ENCODE results near the gene HSD17B14.

The HSD17B14 gene

GRCh38 chr19:48819366-48819816 is 16.9 kb downstream of the HSD17B14 start:
- H3K4me1 Mint-ChIP-seq, result peaks cover 16% of the 10 kb centered on the region
- H3K27ac Mint-ChIP-seq, result peak overlapping the region; percentile 41
- no peaks in the 10 kb centered on the region for H3K9me3 Mint-ChIP-seq
- no peaks in the 10 kb centered on the region for H3K36me3 Mint-ChIP-seq (ENCODE audit: low read depth)
- H3K4me3 Mint-ChIP-seq, result no peak overlapping the region
- DNase-seq, result no peak
- no peak for TF ChIP-seq CTCF (IDR thresholded peaks at IDR 0.05)
- H3K27me3 Mint-ChIP-seq (ENCODE audit: low read depth, poor library complexity), result peaks cover 4% of the 10 kb centered on the region

DNA sequence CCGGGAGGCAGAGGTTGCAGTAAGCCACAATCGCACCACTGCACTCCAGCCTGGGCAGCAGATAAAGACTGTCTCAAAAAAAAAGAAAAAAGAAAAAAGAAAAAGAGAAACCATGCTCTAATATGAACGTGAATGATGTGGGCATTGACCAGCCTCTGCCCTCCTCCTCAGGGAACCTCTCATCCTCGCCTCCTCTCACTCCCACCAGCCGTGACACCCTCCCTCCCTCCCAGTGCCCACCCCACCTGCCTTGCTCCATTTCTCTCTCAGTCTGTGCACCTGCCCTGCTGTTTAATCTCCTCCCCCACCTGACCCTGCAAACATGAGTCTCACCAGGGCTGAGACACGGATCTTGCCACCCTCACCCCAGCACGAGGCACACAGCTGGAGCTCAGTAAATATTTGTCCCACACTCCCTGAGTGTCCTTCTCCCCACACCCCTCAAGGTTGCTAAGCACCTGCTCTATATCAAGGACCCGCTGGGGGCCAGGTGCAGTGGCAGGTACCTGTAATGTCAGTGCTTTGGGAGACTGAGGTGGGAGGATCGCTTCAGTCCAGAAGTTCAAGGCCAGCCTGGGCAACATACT is 18.0 kb downstream of the HSD17B14 start:
- no peak for DNase-seq
- Mint-ChIP-seq H3K9me3 (no peaks in the 10 kb centered on the region), H3K27ac (no peak overlapping the region), H3K36me3 (ENCODE audit: low read depth) (no peaks in the 10 kb centered on the region), H3K4me1 (peaks cover 16% of the 10 kb centered on the region), H3K4me3 (no peak overlapping the region), H3K27me3 (ENCODE audit: low read depth, poor library complexity) (peaks cover 4% of the 10 kb centered on the region)
- TF ChIP-seq CTCF (IDR thresholded peaks at IDR 0.05), result no peak

DNA sequence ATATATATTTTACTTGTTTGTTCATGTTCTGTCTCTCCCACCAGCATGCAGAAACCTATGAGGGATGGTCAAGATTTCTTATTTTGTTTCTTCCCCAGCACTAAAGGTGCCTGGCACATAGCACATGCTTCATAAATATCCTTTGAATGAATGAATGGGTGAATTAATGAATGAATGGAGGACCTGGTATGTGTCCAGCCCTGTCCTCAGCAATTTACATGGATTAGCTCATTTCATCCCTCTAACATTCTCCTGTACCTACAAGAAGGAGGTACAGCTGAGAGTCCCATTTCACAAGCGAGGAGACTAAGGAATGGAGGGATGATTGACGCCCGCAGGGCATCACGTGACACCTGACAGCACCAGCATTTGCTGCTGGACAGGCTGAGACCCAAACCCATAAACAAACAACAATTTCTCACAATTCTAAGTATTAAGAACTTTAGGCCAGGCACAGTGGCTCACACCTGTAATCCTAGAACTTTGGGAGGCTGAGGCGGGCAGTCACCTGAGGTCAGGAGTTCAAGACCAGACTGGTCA is 18.6 kb downstream of the HSD17B14 start:
- Mint-ChIP-seq H3K9me3 (no peaks in the 10 kb centered on the region), H3K4me3 (no peak overlapping the region), H3K36me3 (ENCODE audit: low read depth) (no peaks in the 10 kb centered on the region), H3K27ac (no peak overlapping the region), H3K4me1 (peaks cover 21% of the 10 kb centered on the region), H3K27me3 (ENCODE audit: low read depth, poor library complexity) (peaks cover 4% of the 10 kb centered on the region)
- TF ChIP-seq CTCF (IDR thresholded peaks at IDR 0.05), result no peak
- DNase-seq, result no peak

DNA sequence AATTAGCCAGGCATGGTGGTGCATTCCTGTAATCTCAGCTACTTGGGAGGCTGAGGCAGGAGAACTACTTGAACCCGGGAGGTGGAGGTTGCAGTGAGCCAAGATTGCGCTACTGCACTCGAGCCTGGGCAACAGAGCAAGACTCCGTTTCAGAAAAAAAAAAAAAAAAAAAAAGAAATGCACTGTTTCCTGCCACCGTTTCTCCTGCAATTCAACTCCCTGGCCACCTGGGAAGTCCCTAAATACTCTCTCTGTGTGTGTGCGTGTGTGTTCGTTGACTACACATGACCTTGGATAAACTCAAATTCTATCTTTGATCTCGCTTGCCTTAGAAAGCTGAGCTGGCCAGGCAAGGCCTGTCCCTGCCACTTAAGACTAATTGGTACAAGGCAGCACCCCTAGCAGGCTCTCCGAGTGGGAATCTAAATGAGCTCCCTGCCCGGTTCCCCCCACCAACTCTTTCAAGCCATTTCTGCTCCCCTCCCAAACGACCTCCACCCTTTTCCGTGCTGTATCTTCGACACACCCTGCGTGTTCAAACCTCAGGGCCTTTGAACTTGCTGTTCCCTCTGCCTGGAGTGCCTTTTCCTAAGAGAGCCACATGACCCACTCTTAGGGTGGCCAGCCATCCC is 20.3 kb downstream of the HSD17B14 start:
- peaks cover 29% of the 10 kb centered on the region for H3K4me1 Mint-ChIP-seq
- no peak overlapping the region for H3K27ac Mint-ChIP-seq

DNA sequence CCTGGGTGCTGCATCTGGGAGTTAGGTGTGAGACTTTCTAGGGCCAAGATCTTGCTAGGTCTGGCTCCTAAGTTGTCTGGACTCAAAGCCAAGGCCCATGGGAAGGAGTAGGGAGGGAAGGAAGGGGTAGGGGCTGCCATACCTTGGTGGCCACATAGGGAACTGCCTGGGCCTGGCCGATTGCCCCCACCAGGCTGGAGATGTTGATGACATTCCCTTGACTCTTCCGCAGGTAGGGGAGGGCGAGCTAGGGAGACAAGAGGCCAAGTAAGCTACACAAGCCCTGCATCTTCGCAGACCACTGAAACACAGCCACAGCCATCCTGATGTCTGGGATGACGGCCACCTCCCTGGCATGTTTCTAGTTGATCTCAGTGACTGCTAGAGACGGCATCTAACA is 21.4 kb downstream of the HSD17B14 start:
- Mint-ChIP-seq H3K4me1 (peaks cover 37% of the 10 kb centered on the region), H3K27ac (no peak overlapping the region), H3K27me3 (ENCODE audit: low read depth, poor library complexity) (peaks cover 8% of the 10 kb centered on the region), H3K36me3 (ENCODE audit: low read depth) (no peaks in the 10 kb centered on the region), H3K4me3 (no peak overlapping the region), H3K9me3 (no peaks in the 10 kb centered on the region)
- no peak for DNase-seq
- TF ChIP-seq CTCF (IDR thresholded peaks at IDR 0.05), result no peak

More for the DNA sequence above, 20.3 kb downstream of the HSD17B14 start:
- DNase-seq, result no peak
- Mint-ChIP-seq H3K36me3 (ENCODE audit: low read depth) (no peaks in the 10 kb centered on the region), H3K4me3 (no peak overlapping the region), H3K27me3 (ENCODE audit: low read depth, poor library complexity) (peaks cover 7% of the 10 kb centered on the region), H3K9me3 (no peaks in the 10 kb centered on the region)
- no peak for TF ChIP-seq CTCF (IDR thresholded peaks at IDR 0.05)

All from nephron progenitor cell (in vitro differentiated cells).